ENCODE data around the gene MRNIP. TPM values are rescaled to one million over a fixed set of nuclear protein-coding genes. Genes with fewer than 3 reads are reported as not detected.
"Not testable (repeated sequence)": the region's sequence is repeated elsewhere in the genome, so short reads cannot be mapped to it uniquely, and the experiment has no call there.

The MRNIP gene
- total RNA-seq, 2 donors from 2014 or later, result 23.4 to 34.8 TPM

DNA sequence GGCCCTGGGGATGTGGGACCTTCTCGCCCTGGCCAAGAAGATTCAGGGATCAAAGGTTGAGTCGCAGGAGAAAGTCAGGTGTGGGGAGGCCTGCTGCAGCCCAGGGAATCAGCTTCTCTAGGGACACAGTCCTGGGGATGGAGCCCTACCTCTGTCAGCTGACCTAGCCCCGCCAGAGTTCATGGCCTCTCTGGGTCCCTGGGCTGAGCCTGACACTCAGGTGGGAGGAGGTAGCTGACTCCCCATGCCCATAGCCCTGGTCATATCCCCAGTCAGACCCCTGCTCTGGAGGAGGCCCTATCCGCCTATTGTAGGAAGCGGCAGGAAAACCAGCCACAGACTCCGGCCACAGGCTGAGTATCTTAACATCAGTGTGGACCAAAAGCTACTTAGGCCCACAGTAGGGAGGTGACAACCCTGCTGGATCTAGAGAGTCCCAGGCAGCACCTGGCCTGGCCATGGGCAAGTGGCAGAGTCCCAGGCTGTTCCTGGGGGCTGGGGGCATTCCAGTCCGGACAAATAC lies 15.0 kb upstream of the MRNIP start:
- no peak for ATAC-seq
- H3K36me3 ChIP-seq (replicated peaks in 1 of 2; ENCODE audit: insufficient read depth in 1 of 2, low read depth in 2 of 2), result peaks cover 4 to 33% of the 10 kb centered on the region in 2 donors
- WGBS, 2 donors, result 98 to 100% methylated on average over 1 to 7 of the region's 7 CpGs

DNA sequence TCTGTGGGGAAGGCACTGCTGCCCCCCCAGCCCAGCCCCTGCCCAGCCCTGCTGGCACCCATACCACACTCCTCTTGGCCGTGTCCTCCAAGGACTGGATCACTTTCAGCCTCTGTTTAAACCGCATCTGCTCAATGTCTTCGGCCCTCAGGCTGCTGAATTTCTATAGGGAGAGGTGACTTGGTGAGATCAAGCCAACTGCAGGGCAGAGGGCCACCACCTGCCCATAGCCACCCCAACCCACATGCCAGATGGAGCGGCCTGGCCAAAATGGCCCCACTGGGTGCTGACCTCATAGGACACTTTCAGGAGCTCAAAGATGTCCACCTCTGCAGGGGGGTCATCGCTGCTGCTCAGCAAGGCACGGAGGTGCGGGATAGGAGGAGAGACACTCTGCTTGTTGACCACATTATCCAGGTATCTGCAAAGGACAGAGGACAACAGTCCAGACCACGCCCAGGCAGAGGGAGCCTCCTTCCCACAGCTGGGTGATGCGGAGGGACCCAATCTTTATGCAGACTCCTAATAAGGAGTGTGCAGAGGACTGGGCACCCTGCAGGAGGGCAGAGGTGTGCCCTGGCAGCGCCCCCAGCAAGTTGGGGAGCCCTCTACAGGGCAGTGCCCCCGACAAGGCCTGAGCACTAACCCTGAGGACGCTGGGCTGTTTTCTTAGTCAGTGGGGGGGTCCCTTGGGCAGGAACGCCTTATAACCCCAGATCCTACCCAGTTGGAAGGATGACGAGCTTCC lies 14.4 kb upstream of the MRNIP start:
- no peaks in the 10 kb centered on the region for H3K27me3 ChIP-seq
- H3K4me3 ChIP-seq, result no peak overlapping the region
- H3K4me1 ChIP-seq, result no peaks in the 10 kb centered on the region
- H3K36me3 ChIP-seq (replicated peaks in 1 of 2; ENCODE audit: insufficient read depth in 1 of 2, low read depth in 2 of 2), result peaks cover 4 to 33% of the 10 kb centered on the region in 2 donors
- no peak for TF ChIP-seq POLR2A (IDR thresholded peaks at IDR 0.05)
- TF ChIP-seq, protein P1, sequence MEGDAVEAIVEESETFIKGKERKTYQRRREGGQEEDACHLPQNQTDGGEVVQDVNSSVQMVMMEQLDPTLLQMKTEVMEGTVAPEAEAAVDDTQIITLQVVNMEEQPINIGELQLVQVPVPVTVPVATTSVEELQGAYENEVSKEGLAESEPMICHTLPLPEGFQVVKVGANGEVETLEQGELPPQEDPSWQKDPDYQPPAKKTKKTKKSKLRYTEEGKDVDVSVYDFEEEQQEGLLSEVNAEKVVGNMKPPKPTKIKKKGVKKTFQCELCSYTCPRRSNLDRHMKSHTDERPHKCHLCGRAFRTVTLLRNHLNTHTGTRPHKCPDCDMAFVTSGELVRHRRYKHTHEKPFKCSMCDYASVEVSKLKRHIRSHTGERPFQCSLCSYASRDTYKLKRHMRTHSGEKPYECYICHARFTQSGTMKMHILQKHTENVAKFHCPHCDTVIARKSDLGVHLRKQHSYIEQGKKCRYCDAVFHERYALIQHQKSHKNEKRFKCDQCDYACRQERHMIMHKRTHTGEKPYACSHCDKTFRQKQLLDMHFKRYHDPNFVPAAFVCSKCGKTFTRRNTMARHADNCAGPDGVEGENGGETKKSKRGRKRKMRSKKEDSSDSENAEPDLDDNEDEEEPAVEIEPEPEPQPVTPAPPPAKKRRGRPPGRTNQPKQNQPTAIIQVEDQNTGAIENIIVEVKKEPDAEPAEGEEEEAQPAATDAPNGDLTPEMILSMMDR (IDR thresholded peaks at IDR 0.05), result no peak
- 90 to 92% methylated on average over 3 to 14 of the region's 14 CpGs for WGBS, 2 donors
- H3K27ac ChIP-seq, result no peak overlapping the region
- intact Hi-C loops (cut with DNase I), result no loop called here
- no peaks in the 10 kb centered on the region for H3K9me3 ChIP-seq
- no peak for ATAC-seq
- no peak for DNase-seq

More for the DNA sequence above, 15.0 kb upstream of the MRNIP start:
- H3K27me3 ChIP-seq, result no peaks in the 10 kb centered on the region
- no peak overlapping the region for H3K4me3 ChIP-seq
- H3K27ac ChIP-seq, result no peak overlapping the region
- no peaks in the 10 kb centered on the region for H3K4me1 ChIP-seq
- TF ChIP-seq POLR2A (IDR thresholded peaks at IDR 0.05), result no peak
- TF ChIP-seq, protein P1 (IDR thresholded peaks at IDR 0.05), result no peak
- no peak for DNase-seq
- intact Hi-C loops (cut with DNase I), result no loop called here
- H3K9me3 ChIP-seq, result no peaks in the 10 kb centered on the region

DNA sequence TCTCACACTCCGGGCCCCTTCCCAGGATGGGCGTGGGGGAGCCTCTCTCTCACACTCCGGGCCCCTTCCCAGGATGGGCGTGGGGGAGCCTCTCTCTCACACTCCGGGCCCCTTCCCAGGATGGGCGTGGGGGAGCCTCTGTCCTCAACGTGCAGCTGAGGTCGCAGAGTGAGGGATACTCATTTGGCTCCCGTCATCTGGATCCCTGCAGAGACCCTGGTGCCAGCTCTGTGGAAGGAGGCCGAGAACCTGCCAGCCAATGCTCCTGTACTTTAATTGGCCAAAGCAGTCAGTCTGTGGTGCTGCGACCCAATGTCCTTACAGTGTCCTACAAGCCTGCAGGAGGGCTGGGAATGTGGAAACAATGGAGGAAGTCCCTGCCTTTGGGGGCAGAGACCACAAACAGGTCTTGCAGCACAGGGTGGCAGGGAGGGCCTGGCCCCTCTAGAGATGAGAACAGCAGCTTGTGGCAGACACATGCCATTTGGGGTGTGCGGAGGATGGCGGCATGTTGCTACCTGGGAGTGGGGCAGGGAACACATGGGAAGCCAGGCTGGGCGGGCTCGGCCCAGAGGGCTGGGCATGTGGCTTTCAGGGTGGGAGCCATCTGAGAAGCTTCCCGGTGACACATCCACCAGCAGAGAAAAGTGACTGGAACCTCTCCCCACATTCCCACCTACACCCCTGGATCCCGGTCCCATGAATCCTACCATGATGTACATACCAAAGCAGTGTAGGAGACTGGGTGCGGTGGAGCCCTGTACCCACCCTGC lies 13.6 kb upstream of the MRNIP start:
- no peak overlapping the region for H3K4me3 ChIP-seq
- no peak for TF ChIP-seq POLR2A (IDR thresholded peaks at IDR 0.05)
- TF ChIP-seq, protein P1 (IDR thresholded peaks at IDR 0.05), result no peak
- no peaks in the 10 kb centered on the region for H3K9me3 ChIP-seq
- H3K36me3 ChIP-seq (replicated peaks in 1 of 2; ENCODE audit: insufficient read depth in 1 of 2, low read depth in 2 of 2), result peaks cover 4 to 33% of the 10 kb centered on the region in 2 donors
- no peaks in the 10 kb centered on the region for H3K4me1 ChIP-seq
- H3K27ac ChIP-seq, result no peak overlapping the region
- no peak for DNase-seq
- 93 to 100% methylated on average over 2 to 12 of the region's 18 CpGs for WGBS, 2 donors
- intact Hi-C loops (cut with DNase I), result no loop called here
- ATAC-seq, result no peak
- no peaks in the 10 kb centered on the region for H3K27me3 ChIP-seq

DNA sequence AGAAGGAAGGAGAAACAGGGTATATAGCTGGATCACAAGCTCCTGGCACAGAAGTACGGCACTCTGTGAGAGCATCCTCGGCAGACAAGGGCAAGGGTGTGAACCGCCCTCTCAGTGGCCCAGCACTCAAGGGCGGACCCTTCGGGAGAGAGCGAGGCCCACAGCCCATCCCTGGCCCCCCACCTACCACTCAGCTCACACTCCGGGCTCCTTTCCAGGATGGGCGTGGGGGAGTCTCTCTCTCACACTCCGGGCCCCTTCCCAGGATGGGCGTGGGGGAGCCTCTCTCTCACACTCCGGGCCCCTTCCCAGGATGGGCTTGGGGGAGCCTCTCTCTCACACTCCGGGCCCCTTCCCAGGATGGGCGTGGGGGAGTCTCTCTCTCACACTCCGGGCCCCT lies 12.9 kb upstream of the MRNIP start:
- H3K27me3 ChIP-seq; H3K4me3 ChIP-seq; H3K4me1 ChIP-seq; DNase-seq; H3K27ac ChIP-seq; intact Hi-C loops (cut with DNase I); H3K9me3 ChIP-seq; ATAC-seq: not testable (repeated sequence)
- H3K36me3 ChIP-seq (replicated peaks in 1 of 2; ENCODE audit: insufficient read depth in 1 of 2, low read depth in 2 of 2), result peaks cover 4 to 33% of the 10 kb centered on the region in 2 donors
- 97 to 98% methylated on average over 9 to 11 of the region's 14 CpGs for WGBS, 2 donors

DNA sequence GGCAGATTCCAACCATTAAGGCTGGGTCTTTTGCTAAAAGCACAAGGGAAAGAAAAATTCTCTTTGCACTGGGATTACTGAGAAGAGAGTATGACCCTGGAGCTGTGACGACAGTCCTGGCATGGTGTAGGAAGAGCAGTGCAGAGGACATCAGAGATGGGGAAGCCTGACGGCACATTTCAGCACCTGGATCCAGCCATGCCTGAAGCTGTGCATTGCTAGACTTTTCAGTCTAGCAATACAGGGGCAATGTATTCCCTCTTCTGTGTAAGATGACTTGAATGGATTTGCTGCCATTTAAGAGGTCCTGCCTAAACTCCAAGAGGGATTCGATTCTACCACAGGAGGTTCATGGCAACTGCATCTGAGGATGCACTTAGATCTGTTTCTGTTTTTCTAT lies 12.3 kb upstream of the MRNIP start:
- no peak for ATAC-seq
- Histone ChIP-seq H3K27me3 (no peaks in the 10 kb centered on the region), H3K4me3 (no peak overlapping the region), H3K9me3 (no peaks in the 10 kb centered on the region), H3K4me1 (no peaks in the 10 kb centered on the region), H3K27ac (no peak overlapping the region), H3K36me3 (replicated peaks in 1 of 2; ENCODE audit: insufficient read depth in 1 of 2, low read depth in 2 of 2) (peaks cover 4 to 28% of the 10 kb centered on the region in 2 donors)
- DNase-seq, result no peak
- TF ChIP-seq, protein P1 (IDR thresholded peaks at IDR 0.05), result no peak
- no peak for TF ChIP-seq POLR2A (IDR thresholded peaks at IDR 0.05)
- 89 to 92% methylated on average over 3 of the region's 3 CpGs for WGBS, 2 donors
- intact Hi-C loops (cut with DNase I), result no loop called here

All from body of pancreas (tissue), 4 donors.